GM21619 (cell line): ENCODE measurements around the gene MUCL3.
"Not testable (repeated sequence)": the region's sequence is repeated elsewhere in the genome, so short reads cannot be mapped to it uniquely, and the experiment has no call there.

ENCODE experiments used
- ATAC-seq: cut with Tn5 transposase; IDR thresholded peaks from one replicate; pipeline ENCODE4 v1.9.1; 2021; ENCODE audit not compliant: unreplicated experiment

Gene MUCL3

GRCh38 chr6:30974490-30975252 is 33.9 kb downstream of the MUCL3 start:
- ATAC-seq: no peak

GRCh38 chr6:30979141-30979540 is 38.4 kb downstream of the MUCL3 start:
- ATAC-seq: no peak

GRCh38 chr6:30979690-30980089 is 38.9 kb downstream of the MUCL3 start:
- ATAC-seq: no peak

GRCh38 chr6:30981942-30982772 is 41.4 kb downstream of the MUCL3 start:
- no peak for ATAC-seq

- ATAC-seq: no peak
Observed at GRCh38 chr6:30983439-30983838, 42.7 kb downstream of the MUCL3 start, which contains the start of gene MUC21. Gene MUC21 (plus strand): TSS chr6:30983718. CDS start chr6:30983959, 241 bp downstream.

GRCh38 chr6:30985490-30985889 is 44.7 kb downstream of the MUCL3 start:
- ATAC-seq: no peak

- ATAC-seq: no peak
Observed at GRCh38 chr6:30987304-30987703, 46.5 kb downstream of the MUCL3 start.

GRCh38 chr6:30988209-30988825 is 47.5 kb downstream of the MUCL3 start:
- no peak for ATAC-seq

GRCh38 chr6:30990422-30991086 is 49.8 kb downstream of the MUCL3 start:
- no peak for ATAC-seq

GRCh38 chr6:30991891-30992290 is 51.1 kb downstream of the MUCL3 start:
- ATAC-seq: no peak

- ATAC-seq: no peak
Observed at GRCh38 chr6:30997301-30997700, 56.5 kb downstream of the MUCL3 start.

- ATAC-seq: no peak
Observed at GRCh38 chr6:30998785-30999184, 58.0 kb downstream of the MUCL3 start.

- not testable (repeated sequence) for ATAC-seq
Observed at GRCh38 chr6:31000067-31000860, 59.5 kb downstream of the MUCL3 start.

GRCh38 chr6:31001281-31001888 is 60.6 kb downstream of the MUCL3 start:
- no peak for ATAC-seq

GRCh38 chr6:31002471-31002870 is 61.7 kb downstream of the MUCL3 start:
- ATAC-seq: no peak
